ENCODE measurements around the gene GPLD1. TPM values are rescaled to one million over a fixed set of nuclear protein-coding genes. Genes with fewer than 3 reads are reported as not detected.

Gene GPLD1
- total and polyA plus RNA-seq, 4 donors, result 15.5 to 62.0 (median 22.2) TPM

DNA sequence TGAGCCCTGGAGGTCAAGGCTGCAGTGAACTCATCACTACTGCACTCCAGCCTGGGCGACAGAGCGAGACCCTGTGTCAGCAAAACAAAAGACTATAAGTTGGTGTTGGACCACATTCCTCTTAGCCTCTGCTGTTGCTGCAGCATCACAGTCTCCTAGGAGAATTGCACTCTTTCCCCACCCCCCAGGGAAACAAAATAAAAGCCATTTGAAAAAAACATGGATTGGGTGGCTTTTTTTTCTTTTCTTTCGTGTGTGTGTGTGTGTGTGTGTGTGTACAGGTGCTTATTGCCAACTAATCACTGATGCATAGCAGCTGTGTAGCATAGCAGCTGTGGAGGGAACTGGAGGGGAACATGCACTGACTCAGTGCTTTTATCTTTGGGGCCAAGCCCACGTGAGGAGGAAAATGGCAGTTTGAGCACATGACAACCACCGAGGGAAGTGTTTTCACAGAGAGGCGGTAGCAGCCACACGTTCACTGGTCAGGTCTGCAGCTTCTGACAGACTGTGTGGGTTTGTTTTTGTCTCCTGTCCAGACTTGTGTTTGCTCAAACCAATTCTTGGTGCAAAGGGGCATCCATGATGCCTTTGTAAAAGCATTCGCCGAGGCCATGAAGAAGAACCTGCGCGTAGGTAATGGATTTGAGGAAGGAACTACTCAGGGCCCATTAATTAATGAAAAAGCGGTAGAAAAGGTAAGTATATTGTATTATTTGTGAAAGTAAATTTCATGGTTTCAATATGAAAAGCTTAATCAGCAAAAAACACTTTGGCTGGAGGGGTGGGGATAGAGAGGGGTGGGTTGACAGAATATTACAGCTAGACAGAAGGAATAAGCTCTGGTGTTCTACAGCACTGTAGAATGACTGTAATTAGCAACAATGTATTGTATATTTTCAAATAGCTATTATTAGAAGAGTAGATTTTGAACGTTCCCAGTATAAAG is 33.1 kb upstream of the GPLD1 start:
- no peak overlapping the region for H3K4me3 ChIP-seq (ENCODE audit: low read depth in 1 of 3, low read length in 3 of 3)
- 89% methylated on average over 13 of the region's 13 CpGs for WGBS
- no peak for DNase-seq (ENCODE audit: low spot score)

DNA sequence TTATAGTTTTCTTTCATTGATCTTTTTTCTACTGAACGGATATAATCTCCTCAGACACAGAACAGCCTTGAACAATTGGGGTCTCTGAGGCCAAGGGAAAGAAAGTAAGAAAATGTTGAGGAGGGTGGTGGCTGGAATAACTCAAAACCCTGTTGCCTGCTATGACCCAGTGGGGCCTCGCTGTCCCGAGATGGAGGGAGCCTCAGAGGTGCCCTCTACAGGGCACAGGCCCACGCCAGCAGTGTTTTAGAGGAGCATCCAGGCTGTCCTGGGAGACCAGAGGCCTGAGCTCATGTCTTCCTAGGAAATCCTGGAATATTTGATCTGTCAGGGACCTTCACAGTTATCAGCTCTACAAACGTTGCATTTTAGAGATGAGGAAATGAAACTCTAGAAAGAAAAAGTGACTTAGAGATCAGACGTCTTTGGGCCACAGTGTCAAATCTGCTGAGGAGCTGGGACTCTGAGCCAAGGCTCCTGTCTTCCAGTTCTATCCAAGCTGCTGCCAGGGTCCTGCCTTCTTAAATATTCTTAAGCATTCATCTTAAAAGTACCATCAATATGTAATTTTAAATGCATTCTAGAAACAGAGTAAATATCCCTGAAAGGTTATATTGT is 31.7 kb upstream of the GPLD1 start:
- TF ChIP-seq, protein P1, sequence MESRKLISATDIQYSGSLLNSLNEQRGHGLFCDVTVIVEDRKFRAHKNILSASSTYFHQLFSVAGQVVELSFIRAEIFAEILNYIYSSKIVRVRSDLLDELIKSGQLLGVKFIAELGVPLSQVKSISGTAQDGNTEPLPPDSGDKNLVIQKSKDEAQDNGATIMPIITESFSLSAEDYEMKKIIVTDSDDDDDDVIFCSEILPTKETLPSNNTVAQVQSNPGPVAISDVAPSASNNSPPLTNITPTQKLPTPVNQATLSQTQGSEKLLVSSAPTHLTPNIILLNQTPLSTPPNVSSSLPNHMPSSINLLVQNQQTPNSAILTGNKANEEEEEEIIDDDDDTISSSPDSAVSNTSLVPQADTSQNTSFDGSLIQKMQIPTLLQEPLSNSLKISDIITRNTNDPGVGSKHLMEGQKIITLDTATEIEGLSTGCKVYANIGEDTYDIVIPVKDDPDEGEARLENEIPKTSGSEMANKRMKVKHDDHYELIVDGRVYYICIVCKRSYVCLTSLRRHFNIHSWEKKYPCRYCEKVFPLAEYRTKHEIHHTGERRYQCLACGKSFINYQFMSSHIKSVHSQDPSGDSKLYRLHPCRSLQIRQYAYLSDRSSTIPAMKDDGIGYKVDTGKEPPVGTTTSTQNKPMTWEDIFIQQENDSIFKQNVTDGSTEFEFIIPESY (IDR thresholded peaks at IDR 0.05), result no peak
- TF ChIP-seq, protein P2, sequence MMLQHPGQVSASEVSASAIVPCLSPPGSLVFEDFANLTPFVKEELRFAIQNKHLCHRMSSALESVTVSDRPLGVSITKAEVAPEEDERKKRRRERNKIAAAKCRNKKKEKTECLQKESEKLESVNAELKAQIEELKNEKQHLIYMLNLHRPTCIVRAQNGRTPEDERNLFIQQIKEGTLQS (IDR thresholded peaks at IDR 0.05), result no peak
- TF ChIP-seq HNF4G (IDR thresholded peaks at IDR 0.05) (no peak), NR2F2 (IDR thresholded peaks at IDR 0.05) (no peak), FOXA1 (IDR thresholded peaks at IDR 0.05) (no peak), FOXA2 (IDR thresholded peaks at IDR 0.05) (no peak), RAD21 (IDR thresholded peaks at IDR 0.05) (peak; percentile 80 to 87), RXRA (IDR thresholded peaks at IDR 0.05) (peak in 1 of 2 donors; percentile 39), EGR1 (IDR thresholded peaks at IDR 0.05; ENCODE audit: low read depth in 2 of 2) (no peak), HNF4A (conservative IDR thresholded peaks at IDR 0.05) (no peak), YY1 (IDR thresholded peaks at IDR 0.05) (no peak)
- TF ChIP-seq, protein P3, sequence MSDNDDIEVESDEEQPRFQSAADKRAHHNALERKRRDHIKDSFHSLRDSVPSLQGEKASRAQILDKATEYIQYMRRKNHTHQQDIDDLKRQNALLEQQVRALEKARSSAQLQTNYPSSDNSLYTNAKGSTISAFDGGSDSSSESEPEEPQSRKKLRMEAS (IDR thresholded peaks at IDR 0.05), result no peak
- TF ChIP-seq, protein P4, sequence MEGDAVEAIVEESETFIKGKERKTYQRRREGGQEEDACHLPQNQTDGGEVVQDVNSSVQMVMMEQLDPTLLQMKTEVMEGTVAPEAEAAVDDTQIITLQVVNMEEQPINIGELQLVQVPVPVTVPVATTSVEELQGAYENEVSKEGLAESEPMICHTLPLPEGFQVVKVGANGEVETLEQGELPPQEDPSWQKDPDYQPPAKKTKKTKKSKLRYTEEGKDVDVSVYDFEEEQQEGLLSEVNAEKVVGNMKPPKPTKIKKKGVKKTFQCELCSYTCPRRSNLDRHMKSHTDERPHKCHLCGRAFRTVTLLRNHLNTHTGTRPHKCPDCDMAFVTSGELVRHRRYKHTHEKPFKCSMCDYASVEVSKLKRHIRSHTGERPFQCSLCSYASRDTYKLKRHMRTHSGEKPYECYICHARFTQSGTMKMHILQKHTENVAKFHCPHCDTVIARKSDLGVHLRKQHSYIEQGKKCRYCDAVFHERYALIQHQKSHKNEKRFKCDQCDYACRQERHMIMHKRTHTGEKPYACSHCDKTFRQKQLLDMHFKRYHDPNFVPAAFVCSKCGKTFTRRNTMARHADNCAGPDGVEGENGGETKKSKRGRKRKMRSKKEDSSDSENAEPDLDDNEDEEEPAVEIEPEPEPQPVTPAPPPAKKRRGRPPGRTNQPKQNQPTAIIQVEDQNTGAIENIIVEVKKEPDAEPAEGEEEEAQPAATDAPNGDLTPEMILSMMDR (IDR thresholded peaks at IDR 0.05; ENCODE audit: low read depth, low read length, missing input control), result peak; percentile 65
- TF ChIP-seq, protein P5, sequence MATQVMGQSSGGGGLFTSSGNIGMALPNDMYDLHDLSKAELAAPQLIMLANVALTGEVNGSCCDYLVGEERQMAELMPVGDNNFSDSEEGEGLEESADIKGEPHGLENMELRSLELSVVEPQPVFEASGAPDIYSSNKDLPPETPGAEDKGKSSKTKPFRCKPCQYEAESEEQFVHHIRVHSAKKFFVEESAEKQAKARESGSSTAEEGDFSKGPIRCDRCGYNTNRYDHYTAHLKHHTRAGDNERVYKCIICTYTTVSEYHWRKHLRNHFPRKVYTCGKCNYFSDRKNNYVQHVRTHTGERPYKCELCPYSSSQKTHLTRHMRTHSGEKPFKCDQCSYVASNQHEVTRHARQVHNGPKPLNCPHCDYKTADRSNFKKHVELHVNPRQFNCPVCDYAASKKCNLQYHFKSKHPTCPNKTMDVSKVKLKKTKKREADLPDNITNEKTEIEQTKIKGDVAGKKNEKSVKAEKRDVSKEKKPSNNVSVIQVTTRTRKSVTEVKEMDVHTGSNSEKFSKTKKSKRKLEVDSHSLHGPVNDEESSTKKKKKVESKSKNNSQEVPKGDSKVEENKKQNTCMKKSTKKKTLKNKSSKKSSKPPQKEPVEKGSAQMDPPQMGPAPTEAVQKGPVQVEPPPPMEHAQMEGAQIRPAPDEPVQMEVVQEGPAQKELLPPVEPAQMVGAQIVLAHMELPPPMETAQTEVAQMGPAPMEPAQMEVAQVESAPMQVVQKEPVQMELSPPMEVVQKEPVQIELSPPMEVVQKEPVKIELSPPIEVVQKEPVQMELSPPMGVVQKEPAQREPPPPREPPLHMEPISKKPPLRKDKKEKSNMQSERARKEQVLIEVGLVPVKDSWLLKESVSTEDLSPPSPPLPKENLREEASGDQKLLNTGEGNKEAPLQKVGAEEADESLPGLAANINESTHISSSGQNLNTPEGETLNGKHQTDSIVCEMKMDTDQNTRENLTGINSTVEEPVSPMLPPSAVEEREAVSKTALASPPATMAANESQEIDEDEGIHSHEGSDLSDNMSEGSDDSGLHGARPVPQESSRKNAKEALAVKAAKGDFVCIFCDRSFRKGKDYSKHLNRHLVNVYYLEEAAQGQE (IDR thresholded peaks at IDR 0.05), result no peak
- Histone ChIP-seq H3K27me3 (ENCODE audit: control insufficient read depth in 4 of 4, insufficient read depth in 4 of 4, low read length in 3 of 4) (no peaks in the 10 kb centered on the region), H3K4me3 (ENCODE audit: low read depth in 1 of 3, low read length in 3 of 3) (no peak overlapping the region), H3K9me3 (ENCODE audit: control insufficient read depth in 4 of 4, low read length in 3 of 4) (no peaks in the 10 kb centered on the region), H3K36me3 (ENCODE audit: control insufficient read depth in 4 of 4, insufficient read depth in 3 of 4, low read depth in 1 of 4, low read length in 3 of 4) (peaks cover 3 to 18% (median 4%) of the 10 kb centered on the region in 4 donors), H3K9ac (ENCODE audit: low read depth in 1 of 2, low read length in 2 of 2) (no peak overlapping the region), H3K27ac (ENCODE audit: low read depth in 1 of 2, low read length in 2 of 2) (no peak overlapping the region), H3K4me1 (ENCODE audit: control insufficient read depth in 4 of 4, insufficient read depth in 4 of 4, low read length in 3 of 4) (no peaks in the 10 kb centered on the region)
- WGBS, result 29% methylated on average over 6 of the region's 6 CpGs
- DNase-seq (ENCODE audit: low spot score), result peak; percentile 60

More for the DNA sequence above, 33.1 kb upstream of the GPLD1 start:
- no peak overlapping the region for H3K27ac ChIP-seq (ENCODE audit: low read depth in 1 of 2, low read length in 2 of 2)
- TF ChIP-seq, protein P3 (IDR thresholded peaks at IDR 0.05), result no peak
- TF ChIP-seq JUND (IDR thresholded peaks at IDR 0.05), result no peak
- no peak for TF ChIP-seq TAF1 (conservative IDR thresholded peaks at IDR 0.05)
- TF ChIP-seq FOXA1 (IDR thresholded peaks at IDR 0.05), result no peak
- peaks cover 3 to 18% (median 4%) of the 10 kb centered on the region in 4 donors for H3K36me3 ChIP-seq (ENCODE audit: control insufficient read depth in 4 of 4, insufficient read depth in 3 of 4, low read depth in 1 of 4, low read length in 3 of 4)
- H3K27me3 ChIP-seq (ENCODE audit: control insufficient read depth in 4 of 4, insufficient read depth in 4 of 4, low read length in 3 of 4), result no peaks in the 10 kb centered on the region
- no peaks in the 10 kb centered on the region for H3K4me1 ChIP-seq (ENCODE audit: control insufficient read depth in 4 of 4, insufficient read depth in 4 of 4, low read length in 3 of 4)
- no peaks in the 10 kb centered on the region for H3K9me3 ChIP-seq (ENCODE audit: control insufficient read depth in 4 of 4, low read length in 3 of 4)
- H3K9ac ChIP-seq (ENCODE audit: low read depth in 1 of 2, low read length in 2 of 2), result no peak overlapping the region
